AG04450 (cell line): ENCODE data around the gene LHFPL3. TPM values are rescaled to one million over a fixed set of nuclear protein-coding genes. Genes with fewer than 3 reads are reported as not detected.

Source experiments
- CTCF ChIA-PET: fragments of 300-600, 350-600 bp; formaldehyde crosslinking; extraction: SDS; loops from one replicate; lab custom pipeline; 2022; ENCODE audit warnings: antibody characterized with exemption, inconsistent platforms; lab: Charles Lee
- POLR2A ChIA-PET: fragments of 350-600 bp; formaldehyde crosslinking; extraction: SDS; loops from one replicate; lab custom pipeline; 2021; ENCODE audit warnings: antibody characterized with exemption, inconsistent platforms; lab: Yijun Ruan, JAX
- DNase-seq: peaks from one replicate; pipeline ENCODE4 v3.0.0-alpha.2; 2011; ENCODE audit warnings: low read depth, low spot score
- H3K27ac ChIP-seq: one replicate; pipeline ENCODE4 v1.5.1; 2012; ENCODE audit warnings: low read depth, low read length, control low read depth
- H3K27me3 ChIP-seq: one replicate; pipeline ENCODE4 v1.6.0; 2012; ENCODE audit warnings: low read length; ENCODE audit not compliant: control insufficient read depth, insufficient read depth
- H3K4me3 ChIP-seq: 2 replicates; pipeline ENCODE4 v1.5.1; 2011; ENCODE audit warnings: mild to moderate bottlenecking, low read depth, low read length, control low read depth
- H3K9me3 ChIP-seq: 2 replicates; pipeline ENCODE4 v1.5.1; 2012; ENCODE audit warnings: low read length; ENCODE audit not compliant: control insufficient read depth, insufficient read depth
- polyA plus RNA-seq: library from polyadenylated mRNA; depleted of rRNA; stranded (reverse); fragments of >200 nt; gene quantifications from 2 replicates; pipeline ENCODE4 v1.2.3, GENCODE V29; 2011
- TF ChIP-seq, protein P1 (sequence below): IDR thresholded peaks from 2 replicates; pipeline ENCODE4 v1.5.1; 2011; ENCODE audit warnings: low read depth, low read length, control low read depth, inconsistent platforms

LHFPL3 gene
- polyA plus RNA-seq, 1 experiment = not detected

DNA sequence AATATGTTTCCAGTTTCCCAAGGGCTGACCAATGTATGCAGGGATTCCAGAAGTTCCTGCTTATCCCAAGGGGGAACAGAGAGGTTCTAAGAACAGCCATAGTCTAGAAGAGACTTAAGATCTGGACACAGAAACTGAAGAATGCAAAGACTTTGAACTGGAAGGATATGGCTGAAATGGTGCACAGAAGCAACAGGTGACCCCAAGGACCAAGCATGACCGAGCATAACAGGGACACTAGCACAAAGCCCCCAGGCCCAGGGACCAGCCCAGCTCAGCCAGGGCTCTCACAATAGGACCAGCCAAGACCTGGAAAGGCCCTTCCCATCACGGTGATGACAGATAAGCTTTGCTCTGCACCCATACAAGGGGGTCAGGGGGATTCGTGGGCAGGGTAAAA lies 472.6 kb downstream of the LHFPL3 start:
- TF ChIP-seq, protein P1, sequence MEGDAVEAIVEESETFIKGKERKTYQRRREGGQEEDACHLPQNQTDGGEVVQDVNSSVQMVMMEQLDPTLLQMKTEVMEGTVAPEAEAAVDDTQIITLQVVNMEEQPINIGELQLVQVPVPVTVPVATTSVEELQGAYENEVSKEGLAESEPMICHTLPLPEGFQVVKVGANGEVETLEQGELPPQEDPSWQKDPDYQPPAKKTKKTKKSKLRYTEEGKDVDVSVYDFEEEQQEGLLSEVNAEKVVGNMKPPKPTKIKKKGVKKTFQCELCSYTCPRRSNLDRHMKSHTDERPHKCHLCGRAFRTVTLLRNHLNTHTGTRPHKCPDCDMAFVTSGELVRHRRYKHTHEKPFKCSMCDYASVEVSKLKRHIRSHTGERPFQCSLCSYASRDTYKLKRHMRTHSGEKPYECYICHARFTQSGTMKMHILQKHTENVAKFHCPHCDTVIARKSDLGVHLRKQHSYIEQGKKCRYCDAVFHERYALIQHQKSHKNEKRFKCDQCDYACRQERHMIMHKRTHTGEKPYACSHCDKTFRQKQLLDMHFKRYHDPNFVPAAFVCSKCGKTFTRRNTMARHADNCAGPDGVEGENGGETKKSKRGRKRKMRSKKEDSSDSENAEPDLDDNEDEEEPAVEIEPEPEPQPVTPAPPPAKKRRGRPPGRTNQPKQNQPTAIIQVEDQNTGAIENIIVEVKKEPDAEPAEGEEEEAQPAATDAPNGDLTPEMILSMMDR = no peak
- ChIA-PET POLR2A (no interaction called here), CTCF (no interaction called here)
- H3K27ac ChIP-seq = no peak overlapping the region
- no peak overlapping the region for H3K4me3 ChIP-seq
- DNase-seq = no peak
- no peaks in the 10 kb centered on the region for H3K27me3 ChIP-seq
- no peaks in the 10 kb centered on the region for H3K9me3 ChIP-seq

DNA sequence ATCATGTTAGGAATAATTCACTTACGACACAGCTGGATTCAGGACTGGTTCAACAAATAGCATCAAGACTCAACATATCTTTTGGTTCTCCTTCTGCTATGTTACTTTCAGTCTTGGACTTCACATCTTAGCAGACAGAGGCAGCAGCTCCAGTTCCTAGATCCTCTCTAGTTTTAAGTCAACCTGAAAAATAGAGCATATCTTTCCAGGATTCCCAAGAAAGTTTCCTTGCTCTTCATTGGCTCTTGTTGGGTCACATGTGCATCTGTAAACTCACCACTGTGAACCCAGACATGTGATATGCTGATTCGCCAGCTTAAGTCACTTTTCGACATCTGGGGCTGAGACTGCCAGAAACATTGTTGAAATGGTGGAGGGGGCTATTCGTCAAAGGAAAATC lies 475.5 kb downstream of the LHFPL3 start:
- Histone ChIP-seq H3K27me3 (no peaks in the 10 kb centered on the region), H3K27ac (no peak overlapping the region), H3K9me3 (no peaks in the 10 kb centered on the region), H3K4me3 (no peak overlapping the region)
- TF ChIP-seq, protein P1 = no peak
- ChIA-PET CTCF (no interaction called here), POLR2A (no interaction called here)
- no peak for DNase-seq

DNA sequence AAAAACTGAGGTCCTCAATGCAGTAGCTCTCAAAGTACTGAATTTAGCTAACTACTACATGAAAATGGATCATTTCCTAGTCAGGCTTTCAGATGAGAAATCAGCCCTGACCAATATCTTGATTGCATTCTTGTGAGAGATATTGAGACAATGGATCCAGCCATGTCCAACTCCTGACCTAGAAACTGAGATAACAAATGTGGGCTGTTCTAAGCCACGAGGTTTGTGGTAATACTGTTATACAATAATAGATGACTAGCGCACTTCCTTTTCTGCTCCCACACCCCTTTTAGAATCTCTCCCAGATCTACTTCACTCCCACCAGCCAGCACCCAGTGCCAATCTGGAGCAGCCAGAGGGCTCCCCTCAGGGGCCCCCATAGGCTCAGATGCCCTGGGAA lies 476.3 kb downstream of the LHFPL3 start:
- CTCF ChIA-PET = no interaction called here
- no peaks in the 10 kb centered on the region for H3K9me3 ChIP-seq
- H3K4me3 ChIP-seq = no peak overlapping the region
- DNase-seq = no peak
- POLR2A ChIA-PET = no interaction called here
- H3K27me3 ChIP-seq = no peaks in the 10 kb centered on the region
- H3K27ac ChIP-seq = no peak overlapping the region
- TF ChIP-seq, protein P1 = no peak

DNA sequence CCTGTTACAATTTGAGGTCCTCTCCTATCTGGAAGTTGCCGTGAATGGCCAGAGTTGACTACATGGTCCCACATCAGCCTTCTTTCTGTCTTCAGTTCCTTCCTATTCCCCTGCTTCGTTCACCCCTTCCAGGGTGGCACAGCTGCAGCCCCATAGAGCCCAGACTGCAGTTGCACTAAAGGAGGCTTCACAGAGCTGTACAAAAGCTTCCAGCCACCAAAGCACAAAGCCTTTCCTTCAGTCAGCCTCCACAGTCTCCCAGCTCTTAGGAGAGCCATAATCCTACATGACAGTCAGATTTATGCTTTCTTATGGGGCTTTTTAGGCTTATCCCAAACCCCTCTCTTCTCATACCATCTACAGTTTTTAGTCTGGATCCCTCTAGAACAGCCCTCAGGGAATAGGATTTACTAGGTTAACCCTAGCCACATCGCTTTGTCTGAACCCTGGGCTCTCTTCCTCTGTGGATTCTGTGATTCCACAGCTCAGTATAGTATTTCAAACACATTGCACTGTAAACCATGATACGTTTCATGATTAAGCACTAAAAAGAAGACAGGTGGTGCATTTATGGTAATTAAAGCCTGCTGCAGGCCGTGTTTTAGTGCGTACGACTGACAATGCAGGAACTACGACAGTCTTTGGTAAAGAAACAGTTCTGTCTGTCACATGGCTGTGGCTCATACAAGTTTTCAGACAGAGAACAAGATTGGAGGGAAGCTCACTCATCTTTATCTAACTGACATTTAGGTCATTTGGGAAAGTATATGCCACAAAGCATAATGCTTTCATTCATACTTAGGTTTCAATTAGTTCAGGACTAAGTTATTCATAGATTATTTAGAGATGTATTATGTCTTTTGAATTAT lies 477.3 kb downstream of the LHFPL3 start:
- TF ChIP-seq, protein P1 = no peak
- ChIA-PET CTCF (no interaction called here), POLR2A (no interaction called here)
- no peaks in the 10 kb centered on the region for H3K27me3 ChIP-seq
- no peak overlapping the region for H3K27ac ChIP-seq
- no peaks in the 10 kb centered on the region for H3K9me3 ChIP-seq
- DNase-seq = no peak
- no peak overlapping the region for H3K4me3 ChIP-seq

DNA sequence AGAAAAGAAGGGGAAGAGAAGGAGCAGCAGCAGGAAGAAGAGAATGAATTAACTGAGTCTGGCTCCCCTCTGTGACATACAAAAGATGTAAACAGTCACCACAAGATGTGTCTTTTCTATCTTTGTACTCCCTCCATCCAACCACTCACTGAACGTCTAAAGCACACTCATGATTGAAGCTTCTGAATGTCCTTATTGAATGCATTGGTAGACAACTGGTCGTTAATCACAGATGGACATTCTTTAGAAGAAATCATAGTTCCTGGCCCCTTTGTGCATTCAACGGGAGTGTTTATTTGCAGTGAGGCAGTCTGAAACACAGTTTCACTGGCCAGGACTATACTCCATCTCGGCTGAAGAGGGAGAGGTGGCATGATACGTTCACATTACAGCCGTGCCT lies 479.3 kb downstream of the LHFPL3 start:
- CTCF ChIA-PET = no interaction called here

More for the DNA sequence above, 479.3 kb downstream of the LHFPL3 start:
- Histone ChIP-seq H3K27me3 (no peaks in the 10 kb centered on the region), H3K9me3 (no peaks in the 10 kb centered on the region), H3K4me3 (no peak overlapping the region), H3K27ac (no peak overlapping the region)
- TF ChIP-seq, protein P1 = no peak
- POLR2A ChIA-PET = no interaction called here
- DNase-seq = no peak
